MM.1S (cell line): Measurements from ENCODE around the gene ULK2.

Experiments
- DNase-seq: peaks from one replicate; pipeline ENCODE4 v3.0.0-alpha.2; 2015
- H2AFZ ChIP-seq: fragments of 300-600 bp; sonication (generic); 2 replicates; pipeline ENCODE4 v1.6.0; 2016; ENCODE audit warnings: antibody characterized with exemption, low read length
- H3F3A ChIP-seq: fragments of 300-600 bp; sonication (generic); 2 replicates; pipeline ENCODE4 v1.6.1; 2016; ENCODE audit warnings: mild to moderate bottlenecking, antibody characterized with exemption, low read length, moderate library complexity, mixed read lengths; ENCODE audit not compliant: insufficient read depth
- H3K27ac ChIP-seq: fragments of 300-600 bp; sonication (generic); 2 replicates; pipeline ENCODE4 v1.5.1; 2016; ENCODE audit warnings: mild to moderate bottlenecking, low read length
- H3K27me3 ChIP-seq: fragments of 300-600 bp; sonication (generic); replicated peaks from 2 replicates; pipeline ENCODE4 v1.6.0; 2016; ENCODE audit warnings: low read length; ENCODE audit not compliant: insufficient read depth
- H3K36me3 ChIP-seq: fragments of 300-600 bp; sonication (generic); replicated peaks from 2 replicates; pipeline ENCODE4 v1.6.1; 2016; ENCODE audit warnings: mild to moderate bottlenecking, low read length, mixed read lengths; ENCODE audit not compliant: insufficient read depth
- H3K4me1 ChIP-seq: fragments of 300-600 bp; sonication (generic); 2 replicates; pipeline ENCODE4 v1.6.1; 2016; ENCODE audit warnings: low read length, mixed read lengths
- H3K4me2 ChIP-seq: fragments of 300-600 bp; sonication (generic); 2 replicates; pipeline ENCODE4 v1.6.0; 2016; ENCODE audit warnings: low read depth, low read length
- H3K4me3 ChIP-seq: fragments of 300-600 bp; sonication (generic); 2 replicates; pipeline ENCODE4 v1.5.1; 2016; ENCODE audit warnings: low read length, mixed read lengths
- H3K79me2 ChIP-seq: fragments of 300-600 bp; sonication (generic); 2 replicates; pipeline ENCODE4 v1.6.1; 2016; ENCODE audit warnings: mixed run types, low read length, mixed read lengths
- H3K9ac ChIP-seq: fragments of 300-600 bp; sonication (generic); 2 replicates; pipeline ENCODE4 v1.6.1; 2016; ENCODE audit warnings: low read length, mixed read lengths
- H3K9me2 ChIP-seq: fragments of 300-600 bp; sonication (generic); replicated peaks from 2 replicates; pipeline ENCODE4 v1.6.1; 2016; ENCODE audit warnings: mild to moderate bottlenecking, low read length, mixed read lengths; ENCODE audit not compliant: insufficient read depth
- H3K9me3 ChIP-seq: fragments of 300-600 bp; sonication (generic); replicated peaks from 2 replicates; pipeline ENCODE4 v1.6.1; 2016; ENCODE audit warnings: mild to moderate bottlenecking, low read length, mixed read lengths; ENCODE audit not compliant: insufficient read depth
- H4K20me1 ChIP-seq: fragments of 300-600 bp; sonication (generic); 2 replicates; pipeline ENCODE4 v1.6.1; 2016; ENCODE audit warnings: mild to moderate bottlenecking, low read length, moderate library complexity, mixed read lengths; ENCODE audit not compliant: insufficient read depth
- CTCF ChIP-seq: fragments of 300-600 bp; sonication (generic); IDR thresholded peaks from 2 replicates; pipeline ENCODE4 v1.5.1; 2016; ENCODE audit warnings: antibody characterized with exemption, low read length, mixed read lengths
- EZH2 ChIP-seq: fragments of 300-600 bp; sonication (generic); optimal IDR thresholded peaks from 2 replicates; pipeline ENCODE3; 2017; ENCODE audit warnings: low read depth, mild to moderate bottlenecking, antibody characterized with exemption, low read length, mixed read lengths
- EZH2phosphoT487 ChIP-seq: fragments of 300-600 bp; sonication (generic); IDR thresholded peaks from 2 replicates; pipeline ENCODE4 v1.6.1; 2018; ENCODE audit warnings: antibody characterized with exemption, low read length

ULK2 gene

GRCh38 chr17:19736071-19736470 is 131.7 kb downstream of the ULK2 start:
- H3K36me3 ChIP-seq = no peaks in the 10 kb centered on the region
- no peak overlapping the region for H2AFZ ChIP-seq
- no peaks in the 10 kb centered on the region for H4K20me1 ChIP-seq
- H3K79me2 ChIP-seq = no peaks in the 10 kb centered on the region
- no peak overlapping the region for H3K4me3 ChIP-seq
- H3K4me1 ChIP-seq = no peaks in the 10 kb centered on the region
- no peak overlapping the region for H3K4me2 ChIP-seq
- H3K27ac ChIP-seq = no peak overlapping the region
- H3K9me2 ChIP-seq = no peaks in the 10 kb centered on the region
- TF ChIP-seq CTCF (no peak), EZH2phosphoT487 (no peak), EZH2 (no peak)
- peaks cover 12% of the 10 kb centered on the region for H3K27me3 ChIP-seq
- no peak overlapping the region for H3K9ac ChIP-seq
- no peaks in the 10 kb centered on the region for H3F3A ChIP-seq
- no peaks in the 10 kb centered on the region for H3K9me3 ChIP-seq
- no peak for DNase-seq

GRCh38 chr17:19733953-19734526 is 133.7 kb downstream of the ULK2 start:
- no peak for DNase-seq
- H3K27ac ChIP-seq = no peak overlapping the region
- no peak for TF ChIP-seq CTCF
- no peak overlapping the region for H3K4me3 ChIP-seq
- H3K9ac ChIP-seq = no peak overlapping the region
- H3K79me2 ChIP-seq = no peaks in the 10 kb centered on the region
- H3K4me2 ChIP-seq = no peak overlapping the region
- H3K36me3 ChIP-seq = no peaks in the 10 kb centered on the region
- no peaks in the 10 kb centered on the region for H3K27me3 ChIP-seq
- no peaks in the 10 kb centered on the region for H4K20me1 ChIP-seq
- no peaks in the 10 kb centered on the region for H3K9me2 ChIP-seq
- H3K9me3 ChIP-seq = no peaks in the 10 kb centered on the region
- no peak overlapping the region for H2AFZ ChIP-seq
- H3F3A ChIP-seq = no peaks in the 10 kb centered on the region
- no peaks in the 10 kb centered on the region for H3K4me1 ChIP-seq

DNA sequence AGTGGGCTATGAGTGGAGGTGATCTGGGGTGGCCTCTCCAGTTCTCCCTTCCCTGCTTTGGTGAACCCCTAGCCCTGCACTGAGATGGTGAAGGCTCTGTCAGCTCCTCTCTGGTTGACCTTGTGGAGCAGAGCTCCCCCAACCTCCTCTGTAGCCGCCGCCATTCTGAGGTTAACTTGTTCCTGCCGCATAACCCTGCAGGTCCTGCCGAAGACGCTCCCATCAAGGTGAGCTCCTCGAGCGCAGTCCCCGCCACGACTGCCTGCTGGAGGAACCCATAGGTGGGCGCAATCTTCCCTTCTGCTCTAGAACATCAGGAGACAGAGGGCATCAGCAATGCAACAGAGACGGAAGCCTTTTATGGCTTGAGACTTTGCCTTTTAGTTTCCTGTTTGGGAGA is 136.1 kb downstream of the ULK2 start:
- H3K36me3 ChIP-seq = no peaks in the 10 kb centered on the region
- H2AFZ ChIP-seq = no peak overlapping the region
- TF ChIP-seq EZH2 (no peak), EZH2phosphoT487 (no peak), CTCF (no peak)
- no peak overlapping the region for H3K9ac ChIP-seq
- H3K4me1 ChIP-seq = no peaks in the 10 kb centered on the region
- no peaks in the 10 kb centered on the region for H3K79me2 ChIP-seq
- no peaks in the 10 kb centered on the region for H3F3A ChIP-seq
- no peaks in the 10 kb centered on the region for H3K27me3 ChIP-seq
- H3K27ac ChIP-seq = no peak overlapping the region
- no peaks in the 10 kb centered on the region for H3K9me2 ChIP-seq
- no peak for DNase-seq
- H4K20me1 ChIP-seq = no peaks in the 10 kb centered on the region
- no peak overlapping the region for H3K4me2 ChIP-seq
- no peaks in the 10 kb centered on the region for H3K9me3 ChIP-seq
- no peak overlapping the region for H3K4me3 ChIP-seq
